ENCODE measurements around the gene SHISAL2B.

GRCh38 chr5:64671678-64672077 lies 18.6 kb upstream of the SHISAL2B start:
- TF ChIP-seq, protein P1, sequence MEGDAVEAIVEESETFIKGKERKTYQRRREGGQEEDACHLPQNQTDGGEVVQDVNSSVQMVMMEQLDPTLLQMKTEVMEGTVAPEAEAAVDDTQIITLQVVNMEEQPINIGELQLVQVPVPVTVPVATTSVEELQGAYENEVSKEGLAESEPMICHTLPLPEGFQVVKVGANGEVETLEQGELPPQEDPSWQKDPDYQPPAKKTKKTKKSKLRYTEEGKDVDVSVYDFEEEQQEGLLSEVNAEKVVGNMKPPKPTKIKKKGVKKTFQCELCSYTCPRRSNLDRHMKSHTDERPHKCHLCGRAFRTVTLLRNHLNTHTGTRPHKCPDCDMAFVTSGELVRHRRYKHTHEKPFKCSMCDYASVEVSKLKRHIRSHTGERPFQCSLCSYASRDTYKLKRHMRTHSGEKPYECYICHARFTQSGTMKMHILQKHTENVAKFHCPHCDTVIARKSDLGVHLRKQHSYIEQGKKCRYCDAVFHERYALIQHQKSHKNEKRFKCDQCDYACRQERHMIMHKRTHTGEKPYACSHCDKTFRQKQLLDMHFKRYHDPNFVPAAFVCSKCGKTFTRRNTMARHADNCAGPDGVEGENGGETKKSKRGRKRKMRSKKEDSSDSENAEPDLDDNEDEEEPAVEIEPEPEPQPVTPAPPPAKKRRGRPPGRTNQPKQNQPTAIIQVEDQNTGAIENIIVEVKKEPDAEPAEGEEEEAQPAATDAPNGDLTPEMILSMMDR (IDR thresholded peaks at IDR 0.05), result no peak
- TF ChIP-seq POLR2A (IDR thresholded peaks at IDR 0.05), result no peak
- no peak for TF ChIP-seq EP300 (IDR thresholded peaks at IDR 0.05)
- no peak for TF ChIP-seq POLR2AphosphoS5 (IDR thresholded peaks at IDR 0.05)

All from suprapubic skin (tissue), 4 donors.